HG03095 (cell line): ENCODE measurements around the gene SDC3.

Experiments used
- ATAC-seq: cut with Tn5 transposase; IDR thresholded peaks from one replicate; pipeline ENCODE4 v1.9.1; 2021; ENCODE audit warnings: moderate library complexity; ENCODE audit not compliant: unreplicated experiment

SDC3 gene

GRCh38 chr1:30905916-30906620 lies 2.5 kb downstream of the SDC3 start:
- no peak for ATAC-seq

DNA sequence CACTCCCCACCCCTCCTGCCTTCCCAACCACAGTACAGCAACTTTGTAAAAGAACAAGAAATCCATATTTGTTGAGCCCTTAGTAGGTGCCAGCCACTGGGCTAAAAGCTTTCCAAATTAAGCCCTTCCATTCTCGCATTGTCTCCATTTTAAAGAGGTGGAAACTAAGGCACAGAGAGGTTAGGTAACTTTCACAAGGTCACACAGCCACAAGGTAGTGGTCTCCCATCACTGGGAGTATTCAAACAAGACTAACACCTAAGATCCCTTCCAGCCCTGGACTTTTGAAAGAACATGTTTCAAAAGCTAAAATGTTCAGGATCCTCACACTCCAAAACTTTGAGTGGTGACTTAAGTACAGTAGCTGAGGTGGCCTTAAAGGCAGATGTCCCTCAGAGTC lies 3.2 kb downstream of the SDC3 start:
- ATAC-seq, result no peak

GRCh38 chr1:30904962-30905335 lies 3.6 kb downstream of the SDC3 start:
- no peak for ATAC-seq

- ATAC-seq, result no peak
These were observed 4.2 kb downstream of the SDC3 start for GRCh38 chr1:30904191-30904961.

DNA sequence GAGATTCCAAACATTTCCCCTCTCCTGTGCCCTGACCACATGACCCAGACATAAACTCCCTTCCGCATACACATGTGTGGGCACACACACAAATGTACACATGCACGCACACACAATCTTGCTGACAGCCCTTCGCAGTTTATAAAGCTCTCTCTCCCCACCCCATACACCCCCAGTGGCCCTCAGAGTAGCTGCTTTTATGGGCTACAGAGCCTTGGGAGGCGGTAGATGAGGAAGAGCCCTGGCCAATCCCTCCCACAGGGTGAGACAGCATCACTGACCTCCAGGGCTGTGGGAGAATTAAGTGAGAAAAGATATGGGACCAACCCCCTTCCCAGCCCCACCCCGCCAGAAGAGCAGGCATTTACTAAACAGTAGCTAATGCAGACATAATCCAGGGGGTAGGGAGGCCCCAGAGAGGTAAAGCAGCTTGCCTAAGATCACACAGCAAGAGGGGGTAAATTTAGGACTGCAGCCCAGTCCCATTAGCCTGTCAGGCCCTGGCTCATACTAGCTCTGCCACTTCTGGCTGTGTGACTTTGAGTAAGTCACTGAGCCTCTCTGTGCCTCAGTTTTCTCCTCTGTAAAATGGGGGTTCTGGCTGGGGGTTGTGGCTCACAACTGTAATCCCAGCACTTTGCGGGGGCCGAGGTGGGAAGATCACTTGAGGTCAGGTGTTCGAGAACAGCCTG lies 5.1 kb downstream of the SDC3 start:
- no peak for ATAC-seq

- ATAC-seq, result no peak
These were observed 5.8 kb downstream of the SDC3 start for GRCh38 chr1:30902593-30903290.

DNA sequence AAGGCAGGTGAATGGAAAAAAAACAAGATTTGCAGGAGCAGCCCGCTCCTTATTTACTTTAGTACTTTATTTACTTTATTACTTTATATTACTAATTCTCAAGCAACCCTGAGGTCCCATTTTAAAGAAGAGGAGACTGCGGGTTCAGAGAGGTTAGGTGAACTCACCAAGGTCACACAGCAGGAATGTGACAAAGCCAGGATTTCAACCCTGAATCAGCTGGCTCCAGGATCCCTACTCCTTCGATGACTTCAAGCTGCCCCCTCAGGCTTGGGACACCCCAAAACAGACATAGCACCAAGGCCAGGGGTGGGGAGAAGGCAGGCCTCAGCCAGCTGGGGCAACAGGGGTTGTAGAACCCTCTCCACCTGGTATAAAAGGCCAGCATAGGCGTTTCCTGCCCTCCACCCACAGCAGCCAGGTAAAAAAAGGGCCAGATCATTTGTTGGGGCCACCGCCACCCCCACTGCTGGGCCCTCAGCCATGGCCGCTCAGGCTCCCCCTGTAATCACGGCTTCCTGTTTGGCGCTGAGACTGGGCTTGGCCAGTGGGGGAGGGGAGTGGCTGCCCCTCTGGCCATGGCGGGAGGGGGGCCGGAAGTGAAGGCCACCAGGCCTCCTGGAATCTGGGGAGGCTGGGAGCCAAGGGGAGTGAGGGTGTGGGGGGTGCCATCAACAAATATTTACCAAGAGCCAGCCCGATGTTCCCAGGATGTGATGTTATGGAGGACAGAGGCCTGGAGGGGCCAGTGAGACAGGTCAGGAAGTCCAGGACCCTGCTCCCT lies 6.6 kb downstream of the SDC3 start:
- ATAC-seq, result no peak

GRCh38 chr1:30900931-30901560 lies 7.5 kb downstream of the SDC3 start:
- no peak for ATAC-seq

- no peak for ATAC-seq
These were observed 8.1 kb downstream of the SDC3 start for GRCh38 chr1:30900486-30900885.

DNA sequence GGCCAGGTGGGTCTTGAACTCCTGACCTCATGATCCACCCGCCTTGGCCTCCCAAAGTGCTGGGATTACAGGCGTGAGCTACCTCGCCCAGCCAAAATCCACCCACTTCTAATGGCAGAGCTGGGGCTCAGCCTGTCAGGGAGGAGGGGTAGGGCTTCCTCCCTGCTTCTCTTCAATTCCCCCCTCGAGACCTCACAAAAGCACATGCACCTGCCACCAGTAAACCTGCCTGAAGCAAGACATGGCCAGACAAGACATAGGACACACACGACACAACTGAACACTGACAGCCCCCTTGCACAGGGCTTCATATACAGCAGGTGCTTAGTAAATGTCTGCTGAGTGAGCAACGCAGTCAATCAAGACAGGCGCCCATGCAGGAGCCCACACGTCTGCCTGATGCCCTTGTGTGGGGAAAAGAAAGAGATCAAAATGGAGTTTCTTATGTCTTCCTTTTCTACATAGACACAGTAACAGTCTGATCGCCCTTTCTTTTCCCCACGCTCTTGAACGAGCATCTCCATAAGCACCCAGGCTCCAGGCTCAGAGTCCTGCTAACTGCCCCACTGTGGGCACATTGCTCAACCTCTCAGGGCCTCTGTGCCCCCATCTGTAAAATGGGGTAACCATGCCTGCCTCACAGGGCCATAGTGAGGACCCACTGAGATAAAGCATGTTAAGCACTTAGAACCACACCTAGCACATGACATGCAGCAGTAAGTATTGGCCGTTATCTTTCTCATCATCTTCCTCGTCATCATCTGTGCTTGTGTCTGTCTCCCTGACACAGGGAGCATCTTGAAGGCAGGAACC lies 8.8 kb downstream of the SDC3 start:
- no peak for ATAC-seq

- ATAC-seq, result no peak
These were observed 10.3 kb downstream of the SDC3 start for GRCh38 chr1:30898031-30898815.

DNA sequence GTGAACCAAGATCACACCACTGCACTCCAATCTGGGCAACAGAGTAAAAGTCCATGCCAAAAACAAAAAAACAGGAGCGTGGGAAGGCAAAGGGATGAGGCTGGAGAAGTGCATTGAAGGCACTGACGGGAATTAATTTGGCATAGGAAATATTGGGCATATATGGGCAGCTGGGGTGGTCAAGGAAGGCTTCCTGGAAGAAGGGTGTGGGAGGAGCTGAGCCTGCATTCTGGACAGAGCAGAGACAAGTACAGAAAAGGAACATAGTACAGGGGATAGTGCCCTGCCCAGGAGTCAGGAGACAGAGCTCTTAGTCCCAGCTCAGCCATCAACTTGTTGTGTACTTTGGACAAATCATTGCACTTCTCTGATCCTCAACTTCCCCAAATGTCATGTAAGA lies 11.7 kb downstream of the SDC3 start:
- ATAC-seq, result no peak

DNA sequence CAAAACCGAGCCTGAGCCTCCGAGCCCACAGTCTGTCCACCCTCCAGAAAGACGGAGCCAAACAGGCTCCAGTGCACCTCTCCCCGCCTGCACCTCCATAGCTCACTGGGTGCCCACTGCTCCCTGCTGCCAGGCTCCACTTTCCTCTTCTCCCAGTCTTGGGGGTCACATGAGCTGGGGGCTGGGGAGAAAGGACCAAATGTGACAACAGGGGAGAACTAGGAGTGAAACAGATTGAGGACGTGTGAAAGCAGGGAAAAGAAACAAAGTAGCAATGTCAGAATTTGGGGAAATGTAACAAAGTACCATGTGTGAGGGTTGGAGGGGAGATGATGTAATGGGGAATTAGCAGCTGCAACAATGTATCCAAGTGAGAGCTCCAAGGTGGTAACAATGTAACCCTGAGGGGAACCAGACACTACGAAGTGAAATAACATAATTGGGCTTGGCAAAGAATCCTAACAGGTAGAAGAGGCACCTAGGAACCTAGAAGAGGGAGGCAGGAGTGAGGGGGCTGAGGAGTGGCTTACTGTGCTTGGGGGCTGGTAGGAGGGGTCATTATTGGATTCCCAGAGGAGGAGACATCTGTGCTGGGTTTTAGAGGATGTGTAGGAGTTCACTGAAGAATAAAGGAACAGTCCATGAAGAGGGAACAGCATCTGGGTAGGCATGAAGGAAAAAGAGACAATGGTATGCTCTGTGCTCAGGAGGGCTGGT lies 12.5 kb downstream of the SDC3 start:
- ATAC-seq, result no peak

DNA sequence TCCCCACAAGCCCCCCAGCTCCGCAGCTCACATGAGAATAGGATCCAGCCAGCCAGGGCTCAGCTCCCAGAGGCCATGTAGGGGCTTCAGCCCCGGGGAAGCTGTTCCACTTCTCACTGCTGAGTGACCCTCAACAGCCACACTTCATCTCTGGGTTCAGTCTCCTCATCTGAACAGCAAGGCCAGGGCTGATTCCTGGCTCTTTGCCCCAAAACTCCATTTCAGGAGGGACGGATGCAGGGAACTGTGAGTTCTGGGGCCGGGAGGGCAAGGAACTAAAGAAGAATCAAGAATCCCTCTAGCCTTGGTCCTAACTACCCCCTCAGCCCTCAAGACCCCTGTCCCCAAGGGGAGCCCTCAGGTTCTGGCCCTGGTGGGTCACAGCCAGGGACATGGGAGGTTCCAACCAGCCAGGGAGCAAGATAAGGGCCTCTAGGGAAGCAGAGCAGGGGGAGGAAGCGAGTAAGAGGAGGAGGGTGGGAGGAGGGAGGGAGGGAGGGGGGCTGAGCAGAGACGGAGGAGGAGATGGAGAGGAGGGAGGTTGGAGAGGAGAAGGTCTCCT lies 13.1 kb downstream of the SDC3 start:
- no peak for ATAC-seq

DNA sequence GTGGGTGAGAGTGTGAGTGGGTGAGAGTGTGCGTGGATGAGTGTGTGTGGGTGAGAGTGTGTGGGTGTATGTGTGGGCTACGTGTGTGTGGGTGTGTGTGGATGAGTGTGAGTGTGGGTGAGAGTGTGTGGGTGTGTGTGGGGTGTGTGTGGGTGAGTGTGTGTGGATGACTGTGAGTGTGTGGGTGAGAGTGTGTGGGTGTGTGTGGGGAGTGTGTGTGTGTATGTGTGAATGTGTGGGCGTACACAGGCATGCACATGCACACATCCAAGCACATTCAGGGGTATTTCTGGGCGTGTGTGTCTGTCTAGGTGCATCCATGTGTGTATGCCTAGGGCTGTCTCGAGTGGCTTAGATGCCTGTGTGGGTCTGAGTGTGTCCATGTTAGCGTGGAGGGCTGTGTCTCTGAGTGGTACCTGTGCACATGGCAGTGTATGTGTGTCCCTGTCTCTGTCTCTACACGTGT lies 14.0 kb downstream of the SDC3 start:
- ATAC-seq, result no peak

DNA sequence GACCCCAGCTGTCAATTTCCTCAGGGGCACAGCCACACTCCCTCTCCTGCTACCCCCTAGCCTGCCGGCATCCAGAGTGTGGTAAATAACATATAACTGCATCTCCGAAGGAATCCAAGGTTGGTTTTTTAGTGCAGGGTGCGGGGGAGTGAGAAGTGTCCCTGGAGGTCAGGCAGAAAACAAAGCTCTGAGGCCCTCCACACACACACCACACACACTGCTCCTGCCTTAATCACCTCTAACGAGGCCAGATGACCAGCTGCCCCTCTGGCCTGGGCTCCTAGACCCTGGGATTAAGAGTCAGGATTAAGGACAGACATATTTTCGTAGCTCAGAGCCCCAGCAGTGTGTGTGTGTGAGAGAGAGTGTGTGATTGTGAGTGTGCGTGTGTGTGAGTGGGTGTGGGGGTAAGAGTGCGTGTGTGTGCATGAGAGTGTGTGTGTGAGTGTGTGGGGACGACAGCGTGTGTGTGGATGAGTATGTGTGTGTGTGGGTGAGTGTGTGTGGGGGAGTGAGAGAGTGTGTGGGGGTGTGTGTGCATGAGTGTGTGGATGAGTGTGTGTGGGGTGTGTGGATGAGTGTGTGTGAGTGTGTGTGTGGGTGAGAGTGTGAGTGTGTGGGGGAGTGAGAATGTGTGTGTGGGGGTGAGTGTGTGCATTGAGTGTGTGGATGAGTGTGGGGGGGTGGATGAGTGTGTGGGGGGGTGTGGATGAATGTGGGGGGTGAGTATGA lies 14.6 kb downstream of the SDC3 start:
- no peak for ATAC-seq

- no peak for ATAC-seq
These were observed 15.9 kb downstream of the SDC3 start for GRCh38 chr1:30892671-30893073.
